ENCODE results near the gene PPL. TPM values are rescaled to one million over a fixed set of nuclear protein-coding genes. Genes with fewer than 3 reads are reported as not detected.

The PPL gene
- total RNA-seq, 4 donors from 2014 or later = 52.2 to 246 (median 200) TPM

- Histone ChIP-seq H3K36me3 (peaks cover 3 to 100% (median 36%) of the 10 kb centered on the region in 3 donors), H3K4me1 (peaks cover 0 to 1% (median 0%) of the 10 kb centered on the region in 4 donors), H3K9me3 (no peaks in the 10 kb centered on the region), H3K4me3 (no peak overlapping the region), H3K27ac (no peak overlapping the region), H3K27me3 (no peaks in the 10 kb centered on the region)
- TF ChIP-seq POLR2A (IDR thresholded peaks at IDR 0.05) = no peak
- no peak for TF ChIP-seq EP300 (IDR thresholded peaks at IDR 0.05)
- no peak for TF ChIP-seq CTCF (IDR thresholded peaks at IDR 0.05)
- 87 to 88% methylated on average over 8 to 11 of the region's 11 CpGs for WGBS, 2 donors
- no peak for DNase-seq (ENCODE audit: low spot score in 2 of 2)
Observed at GRCh38 chr16:4876646-4877379, 60.1 kb downstream of the PPL start.

GRCh38 chr16:4874666-4875065 is 62.3 kb downstream of the PPL start:
- 81 to 92% methylated on average over 8 of the region's 8 CpGs for WGBS, 2 donors
- TF ChIP-seq EP300 (IDR thresholded peaks at IDR 0.05) (no peak), POLR2A (IDR thresholded peaks at IDR 0.05) (no peak), CTCF (IDR thresholded peaks at IDR 0.05) (no peak)
- no peaks in the 10 kb centered on the region for H3K27me3 ChIP-seq
- H3K36me3 ChIP-seq = peaks cover 3 to 100% (median 36%) of the 10 kb centered on the region in 3 donors
- H3K9me3 ChIP-seq = no peaks in the 10 kb centered on the region
- no peak overlapping the region for H3K4me3 ChIP-seq
- DNase-seq (ENCODE audit: low spot score in 2 of 2) = no peak
- no peak overlapping the region for H3K27ac ChIP-seq
- no peaks in the 10 kb centered on the region for H3K4me1 ChIP-seq

GRCh38 chr16:4873091-4873490 is 63.9 kb downstream of the PPL start:
- H3K27me3 ChIP-seq = no peaks in the 10 kb centered on the region
- no peaks in the 10 kb centered on the region for H3K9me3 ChIP-seq
- no peak for TF ChIP-seq EP300 (IDR thresholded peaks at IDR 0.05)
- DNase-seq (ENCODE audit: low spot score in 2 of 2) = no peak
- H3K4me3 ChIP-seq = no peak overlapping the region
- H3K27ac ChIP-seq = no peak overlapping the region
- WGBS, 2 donors = 75 to 81% methylated on average over 3 of the region's 3 CpGs
- peaks cover 3 to 98% (median 36%) of the 10 kb centered on the region in 3 donors for H3K36me3 ChIP-seq
- H3K4me1 ChIP-seq = no peaks in the 10 kb centered on the region

GRCh38 chr16:4871071-4871470 is 65.9 kb downstream of the PPL start:
- Histone ChIP-seq H3K4me1 (no peaks in the 10 kb centered on the region), H3K27me3 (no peaks in the 10 kb centered on the region), H3K36me3 (peaks cover 3 to 78% (median 22%) of the 10 kb centered on the region in 3 donors), H3K9me3 (no peaks in the 10 kb centered on the region), H3K27ac (no peak overlapping the region), H3K4me3 (no peak overlapping the region)
- DNase-seq (ENCODE audit: low spot score in 2 of 2) = no peak
- 81 to 85% methylated on average over 4 of the region's 4 CpGs for WGBS, 2 donors
- TF ChIP-seq EP300 (IDR thresholded peaks at IDR 0.05) (no peak), POLR2A (IDR thresholded peaks at IDR 0.05) (no peak), CTCF (IDR thresholded peaks at IDR 0.05) (no peak)

GRCh38 chr16:4870138-4870671 is 66.7 kb downstream of the PPL start:
- Histone ChIP-seq H3K9me3 (no peaks in the 10 kb centered on the region), H3K27ac (no peak overlapping the region), H3K27me3 (no peaks in the 10 kb centered on the region), H3K4me1 (no peaks in the 10 kb centered on the region), H3K36me3 (peaks cover 3 to 72% (median 22%) of the 10 kb centered on the region in 3 donors), H3K4me3 (no peak overlapping the region)
- 93 to 95% methylated on average over 21 of the region's 21 CpGs for WGBS, 2 donors
- no peak for TF ChIP-seq POLR2A (IDR thresholded peaks at IDR 0.05)
- TF ChIP-seq CTCF (IDR thresholded peaks at IDR 0.05) = no peak
- no peak for TF ChIP-seq EP300 (IDR thresholded peaks at IDR 0.05)
- no peak for DNase-seq (ENCODE audit: low spot score in 2 of 2)

All from tibial nerve (tissue), 4 donors.